Panc1 (cell line): ENCODE data around the gene INTS1.
"Not testable (repeated sequence)": the region's sequence is repeated elsewhere in the genome, so short reads cannot be mapped to it uniquely, and the experiment has no call there.

Source experiments
- CTCF ChIP-seq: fragments of 450-650 bp; IDR thresholded peaks from 2 replicates; pipeline ENCODE4 v1.5.1; 2017; ENCODE audit warnings: mild to moderate bottlenecking
- POLR2AphosphoS5 ChIP-seq: IDR thresholded peaks from 2 replicates; pipeline ENCODE4 v1.6.1; 2012; ENCODE audit warnings: mild to moderate bottlenecking, low read depth, low read length, moderate library complexity
- SIN3A ChIP-seq: IDR thresholded peaks from 2 replicates; pipeline ENCODE4 v1.6.1; 2012; ENCODE audit warnings: low read depth, mild to moderate bottlenecking, low read length, moderate library complexity, borderline replicate concordance; ENCODE audit not compliant: insufficient read depth
- TCF7L2 ChIP-seq: IDR thresholded peaks from 2 replicates; pipeline ENCODE4 v1.6.1; 2011; ENCODE audit warnings: mild to moderate bottlenecking, low read depth, low read length, inconsistent platforms

GRCh38 chr7:1443587-1444200 lies 60.5 kb downstream of the INTS1 start:
- not testable (repeated sequence) for TF ChIP-seq CTCF, POLR2AphosphoS5, TCF7L2, SIN3A
